Measurements from ENCODE around the gene B3GALT5. TPM values are rescaled to one million over a fixed set of nuclear protein-coding genes. Genes with fewer than 3 reads are reported as not detected.

The B3GALT5 gene
- total and polyA plus RNA-seq, 2 of the 4 experiments (the other 2 are of a cell fraction): 0.05 to 0.18 TPM

GRCh38 chr21:39650306-39650705, 37.6 kb downstream of the B3GALT5 start:
- no peak overlapping the region for H2AK5ac ChIP-seq (ENCODE audit: low read depth, low read length)
- H3K36me3 ChIP-seq (ENCODE audit: control insufficient read depth, insufficient read depth, low read length): no peaks in the 10 kb centered on the region
- no peak overlapping the region for H2BK5ac ChIP-seq (ENCODE audit: low read depth, low read length, poor library complexity, severe bottlenecking)
- no peaks in the 10 kb centered on the region for H3K4me1 ChIP-seq (ENCODE audit: control insufficient read depth, insufficient read depth, low read length)
- no peak overlapping the region for H3K23ac ChIP-seq (ENCODE audit: low read depth, low read length)
- intact Hi-C loops (cut with micrococcal nuclease): no loop called here
- DNase-seq (no peak), ATAC-seq (ENCODE audit: low read depth) (no peak)
- H3K4me2 ChIP-seq (ENCODE audit: low read depth, low read length): no peak overlapping the region
- no peak overlapping the region for H2BK120ac ChIP-seq (ENCODE audit: low read depth, low read length)
- no peak overlapping the region for H3K9ac ChIP-seq (ENCODE audit: low read depth, low read length)
- peak overlapping the region; percentile 10 for H2AFZ ChIP-seq (replicated peaks; ENCODE audit: low read length, poor library complexity)
- ChIA-PET POLR2A (ENCODE audit: unreplicated experiment) (interaction anchor here (0.7 kb wide), 1 partner anchor 125 kb away, joined by 3 read pairs; no protein-coding TSS in a partner anchor), CTCF (no interaction called here)
- no peaks in the 10 kb centered on the region for H3K9me1 ChIP-seq (ENCODE audit: insufficient read depth, low read length)
- no peak overlapping the region for H4K8ac ChIP-seq (ENCODE audit: low read depth in 2 of 2, low read length in 2 of 2)
- no peak overlapping the region for H2BK20ac ChIP-seq (ENCODE audit: low read depth, low read length)
- no peak for TF ChIP-seq ELK1 (IDR thresholded peaks at IDR 0.05; ENCODE audit: borderline replicate concordance, low read depth, low read length)
- no peak for TF ChIP-seq RCOR1 (IDR thresholded peaks at IDR 0.05; ENCODE audit: insufficient replicate concordance, low read length)
- no peak for TF ChIP-seq USF2 (IDR thresholded peaks at IDR 0.05; ENCODE audit: low read depth, low read length)
- TF ChIP-seq NFE2L2 (IDR thresholded peaks at IDR 0.05; ENCODE audit: low read depth, low read length): no peak
- TF ChIP-seq SMC3 (IDR thresholded peaks at IDR 0.05; ENCODE audit: low read depth, low read length): no peak
- TF ChIP-seq MXI1 (IDR thresholded peaks at IDR 0.05; ENCODE audit: borderline replicate concordance, low read depth, low read length): no peak
- TF ChIP-seq RFX5 (IDR thresholded peaks at IDR 0.05; ENCODE audit: low read depth, low read length): no peak
- TF ChIP-seq CEBPB (IDR thresholded peaks at IDR 0.05; ENCODE audit: low read depth, low read length): no peak
- no peak for TF ChIP-seq FOS (IDR thresholded peaks at IDR 0.05; ENCODE audit: low read depth, low read length)
- TF ChIP-seq CHD1 (IDR thresholded peaks at IDR 0.05; ENCODE audit: low read depth, low read length): no peak
- TF ChIP-seq, protein P1, sequence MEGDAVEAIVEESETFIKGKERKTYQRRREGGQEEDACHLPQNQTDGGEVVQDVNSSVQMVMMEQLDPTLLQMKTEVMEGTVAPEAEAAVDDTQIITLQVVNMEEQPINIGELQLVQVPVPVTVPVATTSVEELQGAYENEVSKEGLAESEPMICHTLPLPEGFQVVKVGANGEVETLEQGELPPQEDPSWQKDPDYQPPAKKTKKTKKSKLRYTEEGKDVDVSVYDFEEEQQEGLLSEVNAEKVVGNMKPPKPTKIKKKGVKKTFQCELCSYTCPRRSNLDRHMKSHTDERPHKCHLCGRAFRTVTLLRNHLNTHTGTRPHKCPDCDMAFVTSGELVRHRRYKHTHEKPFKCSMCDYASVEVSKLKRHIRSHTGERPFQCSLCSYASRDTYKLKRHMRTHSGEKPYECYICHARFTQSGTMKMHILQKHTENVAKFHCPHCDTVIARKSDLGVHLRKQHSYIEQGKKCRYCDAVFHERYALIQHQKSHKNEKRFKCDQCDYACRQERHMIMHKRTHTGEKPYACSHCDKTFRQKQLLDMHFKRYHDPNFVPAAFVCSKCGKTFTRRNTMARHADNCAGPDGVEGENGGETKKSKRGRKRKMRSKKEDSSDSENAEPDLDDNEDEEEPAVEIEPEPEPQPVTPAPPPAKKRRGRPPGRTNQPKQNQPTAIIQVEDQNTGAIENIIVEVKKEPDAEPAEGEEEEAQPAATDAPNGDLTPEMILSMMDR (conservative IDR thresholded peaks at IDR 0.05; ENCODE audit: low read depth, low read length): no peak
- TF ChIP-seq MAFK (IDR thresholded peaks at IDR 0.05; ENCODE audit: low read depth, low read length): no peak
- no peak for TF ChIP-seq MAZ (IDR thresholded peaks at IDR 0.05; ENCODE audit: borderline replicate concordance, low read depth, low read length)
- no peak for TF ChIP-seq RAD21 (IDR thresholded peaks at IDR 0.05; ENCODE audit: low read length)
- no peak overlapping the region for H3K4me3 ChIP-seq (ENCODE audit: insufficient read depth, low read depth, low read length)
- no peak overlapping the region for H3K27ac ChIP-seq (ENCODE audit: insufficient read depth, low read length)
- H4K20me1 ChIP-seq (ENCODE audit: insufficient read depth, low read length): no peaks in the 10 kb centered on the region
- H4K91ac ChIP-seq (ENCODE audit: insufficient read depth, low read depth, low read length): no peak overlapping the region
- H3K18ac ChIP-seq (ENCODE audit: low read depth, low read length): no peak overlapping the region
- H3K56ac ChIP-seq (ENCODE audit: extremely low read depth, insufficient read depth, low read length): no peak overlapping the region
- in situ Hi-C loops (cut with MboI; ENCODE audit: low sequenced_read_pairs): no loop called here
- no peak overlapping the region for H2AK9ac ChIP-seq (replicated peaks; ENCODE audit: low read depth, low read length, poor library complexity)
- peaks cover 5% of the 10 kb centered on the region for H3K9me3 ChIP-seq (ENCODE audit: control insufficient read depth, insufficient read depth, low read length)
- dilution Hi-C loops (cut with HindIII; ENCODE audit: low sequenced_read_pairs, unreplicated experiment): no loop called here
- BruUV-seq (replicated peaks): no TSS peak
- H2BK15ac ChIP-seq (ENCODE audit: low read depth, low read length): no peak overlapping the region
- no peak overlapping the region for H3K4ac ChIP-seq (ENCODE audit: low read depth, low read length)
- no peak overlapping the region for H3K14ac ChIP-seq (replicated peaks; ENCODE audit: low read depth, low read length)
- 85% methylated on average over 5 of the region's 12 CpGs; no CpG with 5 or more reads in 1 of the 2 experiments for WGBS, 2 experiments (ENCODE audit: extremely low coverage in 2 of 2, insufficient read length in 1 of 2)
- no peak overlapping the region for H4K5ac ChIP-seq (ENCODE audit: low read depth, low read length)
- H3K27me3 ChIP-seq (ENCODE audit: control insufficient read depth, insufficient read depth, low read length): no peaks in the 10 kb centered on the region
- no peaks in the 10 kb centered on the region for H3K79me1 ChIP-seq (ENCODE audit: low read depth in 1 of 2, low read length in 2 of 2)
